ENCODE data around the gene TMEM25. TPM values are rescaled to one million over a fixed set of nuclear protein-coding genes. Genes with fewer than 3 reads are reported as not detected.

The TMEM25 gene
- total and polyA plus RNA-seq, 2 donors (not counting 1 experiment from before 2014, with no cell fraction given): 12.6 to 21.3 TPM

DNA sequence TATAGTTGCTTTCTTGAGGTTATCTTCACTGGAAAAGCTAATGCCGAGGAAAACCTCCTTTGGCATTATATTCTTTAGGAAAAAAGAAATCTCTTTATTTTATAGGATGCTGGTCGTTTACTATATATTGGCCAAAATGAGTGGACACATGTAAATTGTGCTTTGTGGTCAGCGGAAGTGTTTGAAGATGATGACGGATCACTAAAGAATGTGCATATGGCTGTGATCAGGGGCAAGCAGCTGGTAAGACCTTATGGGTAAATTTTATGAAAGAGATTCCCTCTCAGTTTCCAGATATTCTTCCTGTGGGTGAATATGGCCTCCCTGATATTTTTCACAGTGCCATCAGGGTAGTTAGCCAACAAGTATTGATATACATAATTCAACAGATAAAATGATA, 33.2 kb upstream of the TMEM25 start:
- Histone ChIP-seq H2AFZ (ENCODE audit: low read length) (no peak overlapping the region), H3K4me3 (replicated peaks in 1 of 4; ENCODE audit: control extremely low read depth in 1 of 4, insufficient read depth in 1 of 4, low read depth in 3 of 4, low read length in 4 of 4) (no peak overlapping the region), H3K79me2 (ENCODE audit: control insufficient read depth, insufficient read depth, low read length) (no peaks in the 10 kb centered on the region), H3K36me3 (ENCODE audit: control insufficient read depth, insufficient read depth, low read length) (peaks cover 25% of the 10 kb centered on the region), H3K27ac (ENCODE audit: insufficient read depth, low read length) (no peak overlapping the region), H3K4me1 (ENCODE audit: control insufficient read depth, extremely low read depth, insufficient read depth, low read length) (no peaks in the 10 kb centered on the region), H3K4me2 (ENCODE audit: extremely low read depth, insufficient read depth, low read length) (no peak overlapping the region), H3K9ac (ENCODE audit: insufficient read depth, low read length) (no peak overlapping the region), H3K27me3 (ENCODE audit: control insufficient read depth, insufficient read depth, low read length) (no peaks in the 10 kb centered on the region), H3K9me3 (ENCODE audit: control insufficient read depth, insufficient read depth, low read depth, low read length) (no peaks in the 10 kb centered on the region), H4K20me1 (ENCODE audit: control insufficient read depth, extremely low read depth, insufficient read depth, low read length) (no peaks in the 10 kb centered on the region)
- no peak for TF ChIP-seq EZH2 (IDR thresholded peaks at IDR 0.05; ENCODE audit: low read length, missing control alignments)
- TF ChIP-seq CTCF (conservative IDR thresholded peaks at IDR 0.05 in 1 of 2, IDR thresholded peaks at IDR 0.05 in 1 of 2; ENCODE audit: low read depth in 1 of 2, low read length in 2 of 2): no peak
- DNase-seq (ENCODE audit: low read depth in 2 of 2): peak; percentile 39 to 82

GRCh38 chr11:118503216-118503615, 27.8 kb upstream of the TMEM25 start:
- no peak for DNase-seq (ENCODE audit: low read depth in 2 of 2)
- H3K9me3 ChIP-seq (ENCODE audit: control insufficient read depth, insufficient read depth, low read depth, low read length): no peaks in the 10 kb centered on the region
- H2AFZ ChIP-seq (ENCODE audit: low read length): no peak overlapping the region
- H3K4me1 ChIP-seq (ENCODE audit: control insufficient read depth, extremely low read depth, insufficient read depth, low read length): no peaks in the 10 kb centered on the region
- no peaks in the 10 kb centered on the region for H3K79me2 ChIP-seq (ENCODE audit: control insufficient read depth, insufficient read depth, low read length)
- H3K9ac ChIP-seq (ENCODE audit: insufficient read depth, low read length): no peak overlapping the region
- peaks cover 25% of the 10 kb centered on the region for H3K36me3 ChIP-seq (ENCODE audit: control insufficient read depth, insufficient read depth, low read length)
- no peaks in the 10 kb centered on the region for H4K20me1 ChIP-seq (ENCODE audit: control insufficient read depth, extremely low read depth, insufficient read depth, low read length)
- H3K27ac ChIP-seq (ENCODE audit: insufficient read depth, low read length): no peak overlapping the region
- H3K4me2 ChIP-seq (ENCODE audit: extremely low read depth, insufficient read depth, low read length): no peak overlapping the region
- no peaks in the 10 kb centered on the region for H3K27me3 ChIP-seq (ENCODE audit: control insufficient read depth, insufficient read depth, low read length)
- no peak overlapping the region for H3K4me3 ChIP-seq (replicated peaks in 1 of 4; ENCODE audit: control extremely low read depth in 1 of 4, insufficient read depth in 1 of 4, low read depth in 3 of 4, low read length in 4 of 4)
- TF ChIP-seq EZH2 (IDR thresholded peaks at IDR 0.05; ENCODE audit: low read length, missing control alignments) (no peak), CTCF (conservative IDR thresholded peaks at IDR 0.05 in 1 of 2, IDR thresholded peaks at IDR 0.05 in 1 of 2; ENCODE audit: low read depth in 1 of 2, low read length in 2 of 2) (no peak)

DNA sequence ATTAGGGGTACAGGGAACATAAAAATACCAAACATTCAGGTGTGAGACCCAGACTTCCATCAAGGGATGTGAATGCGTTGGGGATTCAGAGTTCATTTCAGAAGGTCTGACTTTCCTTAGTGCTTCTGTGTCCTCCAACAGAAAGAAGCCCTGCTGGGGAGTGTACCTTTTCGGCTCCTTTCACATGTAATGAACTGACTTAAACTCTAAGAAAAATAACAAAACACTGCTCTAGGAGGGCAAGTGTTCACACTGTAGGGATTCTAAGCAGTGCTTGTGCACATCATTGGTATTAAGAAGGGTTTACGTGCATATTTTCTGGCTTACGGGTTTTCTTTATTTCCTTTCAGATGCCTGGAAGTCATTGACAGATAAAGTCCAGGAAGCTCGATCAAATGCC, 19.4 kb upstream of the TMEM25 start:
- H3K27me3 ChIP-seq (ENCODE audit: control insufficient read depth, insufficient read depth, low read length): no peaks in the 10 kb centered on the region
- H3K4me3 ChIP-seq (replicated peaks in 1 of 4; ENCODE audit: control extremely low read depth in 1 of 4, insufficient read depth in 1 of 4, low read depth in 3 of 4, low read length in 4 of 4): no peak overlapping the region
- no peaks in the 10 kb centered on the region for H3K79me2 ChIP-seq (ENCODE audit: control insufficient read depth, insufficient read depth, low read length)
- no peak overlapping the region for H2AFZ ChIP-seq (ENCODE audit: low read length)
- DNase-seq (ENCODE audit: low read depth in 2 of 2): no peak
- H3K36me3 ChIP-seq (ENCODE audit: control insufficient read depth, insufficient read depth, low read length): peaks cover 12% of the 10 kb centered on the region
- no peak overlapping the region for H3K4me2 ChIP-seq (ENCODE audit: extremely low read depth, insufficient read depth, low read length)
- TF ChIP-seq CTCF (conservative IDR thresholded peaks at IDR 0.05 in 1 of 2, IDR thresholded peaks at IDR 0.05 in 1 of 2; ENCODE audit: low read depth in 1 of 2, low read length in 2 of 2) (no peak), EZH2 (IDR thresholded peaks at IDR 0.05; ENCODE audit: low read length, missing control alignments) (no peak)
- no peak overlapping the region for H3K9ac ChIP-seq (ENCODE audit: insufficient read depth, low read length)
- H4K20me1 ChIP-seq (ENCODE audit: control insufficient read depth, extremely low read depth, insufficient read depth, low read length): no peaks in the 10 kb centered on the region
- H3K4me1 ChIP-seq (ENCODE audit: control insufficient read depth, extremely low read depth, insufficient read depth, low read length): no peaks in the 10 kb centered on the region
- no peak overlapping the region for H3K27ac ChIP-seq (ENCODE audit: insufficient read depth, low read length)
- H3K9me3 ChIP-seq (ENCODE audit: control insufficient read depth, insufficient read depth, low read depth, low read length): no peaks in the 10 kb centered on the region
